ENCODE results near the gene SPEN. TPM values are rescaled to one million over a fixed set of nuclear protein-coding genes. Genes with fewer than 3 reads are reported as not detected.

Gene SPEN
- total RNA-seq, 1 experiment from 2014 or later, result 70.3 TPM

GRCh38 chr1:15928971-15929965, 81.8 kb downstream of the SPEN start:
- CTCF ChIA-PET, result no interaction called here
- Histone ChIP-seq H3K4me1 (ENCODE audit: insufficient read depth, low read length, poor library complexity, severe bottlenecking) (no peaks in the 10 kb centered on the region), H3K9me3 (ENCODE audit: low read depth, low read length, poor library complexity, severe bottlenecking) (no peaks in the 10 kb centered on the region), H3K36me3 (ENCODE audit: insufficient read depth, low read length, poor library complexity, severe bottlenecking) (peaks cover 88% of the 10 kb centered on the region), H3K4me3 (ENCODE audit: low read depth, low read length, poor library complexity, severe bottlenecking) (no peak overlapping the region), H3K27me3 (replicated peaks; ENCODE audit: insufficient read depth, low read depth, low read length, poor library complexity) (no peaks in the 10 kb centered on the region), H3K27ac (ENCODE audit: low read depth, low read length, poor library complexity, severe bottlenecking) (no peak overlapping the region)
- intact Hi-C loops (cut with micrococcal nuclease; ENCODE audit: unreplicated experiment), result no loop called here
- POLR2A ChIA-PET (ENCODE audit: low non-redundant PET), result no interaction called here
- no peak for DNase-seq (ENCODE audit: low spot score)
- no peak for TF ChIP-seq CTCF (conservative IDR thresholded peaks at IDR 0.05; ENCODE audit: low read depth, low read length)
- no peak for TF ChIP-seq EZH2 (IDR thresholded peaks at IDR 0.05; ENCODE audit: borderline replicate concordance, low read depth, low read length, poor library complexity, severe bottlenecking)
- BruUV-seq (replicated peaks), result no TSS peak

GRCh38 chr1:15931401-15931800, 83.9 kb downstream of the SPEN start:
- DNase-seq (ENCODE audit: low spot score), result no peak
- peaks cover 93% of the 10 kb centered on the region for H3K36me3 ChIP-seq (ENCODE audit: insufficient read depth, low read length, poor library complexity, severe bottlenecking)
- H3K4me1 ChIP-seq (ENCODE audit: insufficient read depth, low read length, poor library complexity, severe bottlenecking), result no peaks in the 10 kb centered on the region
- TF ChIP-seq CTCF (conservative IDR thresholded peaks at IDR 0.05; ENCODE audit: low read depth, low read length) (no peak), EZH2 (IDR thresholded peaks at IDR 0.05; ENCODE audit: borderline replicate concordance, low read depth, low read length, poor library complexity, severe bottlenecking) (no peak)
- no peaks in the 10 kb centered on the region for H3K27me3 ChIP-seq (replicated peaks; ENCODE audit: insufficient read depth, low read depth, low read length, poor library complexity)
- CTCF ChIA-PET, result interaction anchor here (0.6 kb wide), 1 partner anchor 136 kb away, joined by 3 read pairs; no protein-coding TSS in a partner anchor
- intact Hi-C loops (cut with micrococcal nuclease; ENCODE audit: unreplicated experiment), result no loop called here
- no TSS peak for BruUV-seq (replicated peaks)
- no peak overlapping the region for H3K27ac ChIP-seq (ENCODE audit: low read depth, low read length, poor library complexity, severe bottlenecking)
- H3K4me3 ChIP-seq (ENCODE audit: low read depth, low read length, poor library complexity, severe bottlenecking), result no peak overlapping the region
- POLR2A ChIA-PET (ENCODE audit: low non-redundant PET), result no interaction called here
- no peaks in the 10 kb centered on the region for H3K9me3 ChIP-seq (ENCODE audit: low read depth, low read length, poor library complexity, severe bottlenecking)

- H3K27me3 ChIP-seq (replicated peaks; ENCODE audit: insufficient read depth, low read depth, low read length, poor library complexity), result no peaks in the 10 kb centered on the region
- BruUV-seq (replicated peaks), result no TSS peak
- H3K9me3 ChIP-seq (ENCODE audit: low read depth, low read length, poor library complexity, severe bottlenecking), result no peaks in the 10 kb centered on the region
- intact Hi-C loops (cut with micrococcal nuclease; ENCODE audit: unreplicated experiment), result no loop called here
- H3K36me3 ChIP-seq (ENCODE audit: insufficient read depth, low read length, poor library complexity, severe bottlenecking), result peaks cover 96% of the 10 kb centered on the region
- no peak overlapping the region for H3K27ac ChIP-seq (ENCODE audit: low read depth, low read length, poor library complexity, severe bottlenecking)
- TF ChIP-seq EZH2 (IDR thresholded peaks at IDR 0.05; ENCODE audit: borderline replicate concordance, low read depth, low read length, poor library complexity, severe bottlenecking), result no peak
- no peak for TF ChIP-seq CTCF (conservative IDR thresholded peaks at IDR 0.05; ENCODE audit: low read depth, low read length)
- POLR2A ChIA-PET (ENCODE audit: low non-redundant PET), result no interaction called here
- no peaks in the 10 kb centered on the region for H3K4me1 ChIP-seq (ENCODE audit: insufficient read depth, low read length, poor library complexity, severe bottlenecking)
- CTCF ChIA-PET, result no interaction called here
- H3K4me3 ChIP-seq (ENCODE audit: low read depth, low read length, poor library complexity, severe bottlenecking), result no peak overlapping the region
- DNase-seq (ENCODE audit: low spot score), result no peak
These were observed 84.4 kb downstream of the SPEN start for GRCh38 chr1:15931884-15932283.
